T-helper 2 cell treated with Interferon-gamma antibody and Interleukin-4, amounts not matched to agents 5 μg/mL and 100 μg/mL, for 36 hours (primary cell): ENCODE measurements around the gene ZNF333.

Experiments
- DNase-seq: peaks from one replicate; pipeline ENCODE4 v3.0.0; 2021; ENCODE audit warnings: low spot score
- H3K27ac Mint-ChIP-seq: one replicate; pipeline ENCODE4 v1.8.0; 2021; ENCODE audit warnings: mild to moderate bottlenecking, mixed read lengths
- H3K27me3 Mint-ChIP-seq: one replicate; pipeline ENCODE4 v1.8.0; 2021; ENCODE audit warnings: low read depth, mixed read lengths
- H3K36me3 Mint-ChIP-seq: one replicate; pipeline ENCODE4 v1.8.0; 2021; ENCODE audit warnings: low read depth, mixed read lengths
- H3K4me1 Mint-ChIP-seq: one replicate; pipeline ENCODE4 v1.8.0; 2021; ENCODE audit warnings: low read depth, mixed read lengths
- H3K4me3 Mint-ChIP-seq: one replicate; pipeline ENCODE4 v1.8.0; 2022; ENCODE audit warnings: mild to moderate bottlenecking, moderate library complexity, mixed read lengths
- H3K9me3 Mint-ChIP-seq: one replicate; pipeline ENCODE4 v1.8.0; 2021; ENCODE audit warnings: mixed read lengths

The ZNF333 gene

GRCh38 chr19:14676762-14677161 lies 13.1 kb upstream of the ZNF333 start:
- H3K27me3 Mint-ChIP-seq, result peaks cover 10% of the 10 kb centered on the region
- H3K36me3 Mint-ChIP-seq, result no peaks in the 10 kb centered on the region
- H3K4me3 Mint-ChIP-seq, result no peak overlapping the region
- DNase-seq, result no peak
- H3K9me3 Mint-ChIP-seq, result no peaks in the 10 kb centered on the region
- H3K4me1 Mint-ChIP-seq, result no peaks in the 10 kb centered on the region
- H3K27ac Mint-ChIP-seq, result no peak overlapping the region

- H3K9me3 Mint-ChIP-seq, result no peaks in the 10 kb centered on the region
- DNase-seq, result no peak
- no peak overlapping the region for H3K27ac Mint-ChIP-seq
- peaks cover 10% of the 10 kb centered on the region for H3K27me3 Mint-ChIP-seq
- H3K4me1 Mint-ChIP-seq, result no peaks in the 10 kb centered on the region
- no peaks in the 10 kb centered on the region for H3K36me3 Mint-ChIP-seq
- H3K4me3 Mint-ChIP-seq, result no peak overlapping the region
Measured at GRCh38 chr19:14677464-14677863, 12.4 kb upstream of the ZNF333 start.

- Mint-ChIP-seq H3K4me1 (no peaks in the 10 kb centered on the region), H3K27me3 (peaks cover 5% of the 10 kb centered on the region), H3K27ac (no peak overlapping the region), H3K4me3 (no peak overlapping the region), H3K9me3 (no peaks in the 10 kb centered on the region), H3K36me3 (no peaks in the 10 kb centered on the region)
- no peak for DNase-seq
Measured at GRCh38 chr19:14678199-14678598, 11.6 kb upstream of the ZNF333 start.

GRCh38 chr19:14682084-14682483 lies 7.8 kb upstream of the ZNF333 start:
- no peak overlapping the region for H3K4me3 Mint-ChIP-seq
- no peaks in the 10 kb centered on the region for H3K36me3 Mint-ChIP-seq
- H3K27me3 Mint-ChIP-seq, result no peaks in the 10 kb centered on the region
- no peaks in the 10 kb centered on the region for H3K9me3 Mint-ChIP-seq
- no peak overlapping the region for H3K27ac Mint-ChIP-seq
- no peak for DNase-seq
- no peaks in the 10 kb centered on the region for H3K4me1 Mint-ChIP-seq

- H3K27ac Mint-ChIP-seq, result no peak overlapping the region
- DNase-seq, result no peak
- no peaks in the 10 kb centered on the region for H3K27me3 Mint-ChIP-seq
- no peak overlapping the region for H3K4me3 Mint-ChIP-seq
- no peaks in the 10 kb centered on the region for H3K4me1 Mint-ChIP-seq
- no peaks in the 10 kb centered on the region for H3K9me3 Mint-ChIP-seq
- no peaks in the 10 kb centered on the region for H3K36me3 Mint-ChIP-seq
Measured at GRCh38 chr19:14683439-14683838, 6.4 kb upstream of the ZNF333 start.

- DNase-seq, result no peak
- no peak overlapping the region for H3K27ac Mint-ChIP-seq
- H3K27me3 Mint-ChIP-seq, result no peaks in the 10 kb centered on the region
- H3K9me3 Mint-ChIP-seq, result no peaks in the 10 kb centered on the region
- H3K4me1 Mint-ChIP-seq, result peaks cover 15% of the 10 kb centered on the region
- no peaks in the 10 kb centered on the region for H3K36me3 Mint-ChIP-seq
- H3K4me3 Mint-ChIP-seq, result no peak overlapping the region
Measured at GRCh38 chr19:14686411-14686810, 3.4 kb upstream of the ZNF333 start.

- no peak overlapping the region for H3K4me3 Mint-ChIP-seq
- peaks cover 13% of the 10 kb centered on the region for H3K36me3 Mint-ChIP-seq
- H3K9me3 Mint-ChIP-seq, result no peaks in the 10 kb centered on the region
- no peak overlapping the region for H3K27ac Mint-ChIP-seq
- H3K4me1 Mint-ChIP-seq, result peaks cover 9% of the 10 kb centered on the region
- H3K27me3 Mint-ChIP-seq, result no peaks in the 10 kb centered on the region
- DNase-seq, result no peak
Measured at GRCh38 chr19:14694641-14695266, 4.9 kb downstream of the ZNF333 start.

GRCh38 chr19:14695471-14695870 lies 5.6 kb downstream of the ZNF333 start:
- H3K9me3 Mint-ChIP-seq, result no peaks in the 10 kb centered on the region
- peaks cover 8% of the 10 kb centered on the region for H3K4me1 Mint-ChIP-seq
- H3K27me3 Mint-ChIP-seq, result no peaks in the 10 kb centered on the region
- no peak overlapping the region for H3K27ac Mint-ChIP-seq
- no peak for DNase-seq
- H3K4me3 Mint-ChIP-seq, result no peak overlapping the region
- peaks cover 15% of the 10 kb centered on the region for H3K36me3 Mint-ChIP-seq

- H3K27ac Mint-ChIP-seq, result no peak overlapping the region
- H3K9me3 Mint-ChIP-seq, result no peaks in the 10 kb centered on the region
- no peak for DNase-seq
- no peak overlapping the region for H3K4me3 Mint-ChIP-seq
- H3K27me3 Mint-ChIP-seq, result no peaks in the 10 kb centered on the region
- peaks cover 38% of the 10 kb centered on the region for H3K36me3 Mint-ChIP-seq
- no peaks in the 10 kb centered on the region for H3K4me1 Mint-ChIP-seq
Measured at GRCh38 chr19:14699641-14700040, 9.8 kb downstream of the ZNF333 start.

- no peaks in the 10 kb centered on the region for H3K9me3 Mint-ChIP-seq
- no peak overlapping the region for H3K27ac Mint-ChIP-seq
- no peak for DNase-seq
- H3K4me3 Mint-ChIP-seq, result no peak overlapping the region
- H3K4me1 Mint-ChIP-seq, result no peaks in the 10 kb centered on the region
- H3K36me3 Mint-ChIP-seq, result peaks cover 40% of the 10 kb centered on the region
- no peaks in the 10 kb centered on the region for H3K27me3 Mint-ChIP-seq
Measured at GRCh38 chr19:14700711-14701375, 11.0 kb downstream of the ZNF333 start.

- H3K4me3 Mint-ChIP-seq, result no peak overlapping the region
- H3K36me3 Mint-ChIP-seq, result peaks cover 49% of the 10 kb centered on the region
- DNase-seq, result no peak
- H3K27ac Mint-ChIP-seq, result no peak overlapping the region
- H3K4me1 Mint-ChIP-seq, result no peaks in the 10 kb centered on the region
- H3K9me3 Mint-ChIP-seq, result peaks cover 1% of the 10 kb centered on the region
- no peaks in the 10 kb centered on the region for H3K27me3 Mint-ChIP-seq
Measured at GRCh38 chr19:14703833-14704232, 14.0 kb downstream of the ZNF333 start.

GRCh38 chr19:14704450-14704849 lies 14.6 kb downstream of the ZNF333 start:
- Mint-ChIP-seq H3K4me1 (no peaks in the 10 kb centered on the region), H3K4me3 (no peak overlapping the region), H3K27ac (no peak overlapping the region), H3K9me3 (peaks cover 5% of the 10 kb centered on the region), H3K36me3 (peaks cover 55% of the 10 kb centered on the region), H3K27me3 (no peaks in the 10 kb centered on the region)
- no peak for DNase-seq

GRCh38 chr19:14715841-14716240 lies 26.0 kb downstream of the ZNF333 start:
- Mint-ChIP-seq H3K4me1 (no peaks in the 10 kb centered on the region), H3K27ac (no peak overlapping the region), H3K36me3 (peaks cover 78% of the 10 kb centered on the region), H3K4me3 (no peak overlapping the region), H3K27me3 (no peaks in the 10 kb centered on the region), H3K9me3 (peaks cover 69% of the 10 kb centered on the region)
- no peak for DNase-seq

GRCh38 chr19:14718522-14719116 lies 28.8 kb downstream of the ZNF333 start:
- H3K36me3 Mint-ChIP-seq, result peaks cover 63% of the 10 kb centered on the region

More at GRCh38 chr19:14718522-14719116, 28.8 kb downstream of the ZNF333 start:
- Mint-ChIP-seq H3K27me3 (no peaks in the 10 kb centered on the region), H3K9me3 (peaks cover 83% of the 10 kb centered on the region), H3K4me3 (no peak overlapping the region), H3K4me1 (no peaks in the 10 kb centered on the region), H3K27ac (no peak overlapping the region)
- no peak for DNase-seq
